GM23338 (cell line): Measurements from ENCODE around the gene PPP1R9A. TPM values are rescaled to one million over a fixed set of nuclear protein-coding genes. Genes with fewer than 3 reads are reported as not detected.

Experiments
- ATAC-seq: fragments of 200-7000 bp; cut with Tn5 transposase; 3 replicates; pipeline ENCODE4 v1.9.1; 2020
- DNase-seq: peaks from one replicate; pipeline ENCODE4 v3.0.0-alpha.2; 2015; ENCODE audit warnings: low spot score
- H2AFZ ChIP-seq: fragments of 200-600 bp; sonication (generic); 2 replicates; pipeline ENCODE4 v1.8.0; 2016; ENCODE audit warnings: antibody characterized with exemption, mild to moderate bottlenecking, moderate library complexity
- H3F3A ChIP-seq: fragments of 200-600 bp; sonication (generic); replicated peaks from 2 replicates; pipeline ENCODE4 v1.8.0; 2017; ENCODE audit warnings: antibody characterized with exemption, mixed run types, low read depth
- H3K27ac ChIP-seq: fragments of 200-600 bp; sonication (generic); 2 replicates; pipeline ENCODE4 v1.6.1; 2016; ENCODE audit warnings: low read depth
- H3K27me3 ChIP-seq: fragments of 200-600 bp; sonication (generic); 2 replicates; pipeline ENCODE4 v1.8.0; 2016; ENCODE audit warnings: mild to moderate bottlenecking, mixed run types, moderate library complexity; ENCODE audit not compliant: insufficient read depth
- H3K36me3 ChIP-seq: fragments of 200-600 bp; sonication (generic); 2 replicates; pipeline ENCODE4 v1.8.0; 2016; ENCODE audit warnings: mild to moderate bottlenecking; ENCODE audit not compliant: insufficient read depth
- H3K4me1 ChIP-seq: fragments of 200-600 bp; sonication (generic); 2 replicates; pipeline ENCODE4 v1.8.0; 2016; ENCODE audit warnings: mild to moderate bottlenecking, moderate library complexity; ENCODE audit not compliant: insufficient read depth
- H3K4me2 ChIP-seq: fragments of 200-600 bp; sonication (generic); 2 replicates; pipeline ENCODE4 v1.7.1; 2017; ENCODE audit warnings: mixed run types
- H3K4me3 ChIP-seq: fragments of 200-600 bp; sonication (generic); 2 replicates; pipeline ENCODE4 v1.6.1; 2016; ENCODE audit warnings: mixed run types
- H3K79me2 ChIP-seq: fragments of 200-600 bp; sonication (generic); replicated peaks from 2 replicates; pipeline ENCODE4 v1.8.0; 2017; ENCODE audit warnings: mild to moderate bottlenecking; ENCODE audit not compliant: insufficient read depth
- H3K9me2 ChIP-seq: fragments of 200-600 bp; sonication (generic); 2 replicates; pipeline ENCODE4 v1.8.0; 2017; ENCODE audit not compliant: insufficient read depth
- H4K20me1 ChIP-seq: fragments of 200-600 bp; sonication (generic); replicated peaks from 2 replicates; pipeline ENCODE4 v1.8.0; 2017; ENCODE audit warnings: mild to moderate bottlenecking; ENCODE audit not compliant: insufficient read depth
- H3K27ac Mint-ChIP-seq: 2 replicates; pipeline ENCODE4 v1.8.0; 2020; ENCODE audit warnings: inconsistent platforms, mild to moderate bottlenecking, moderate library complexity, mixed read lengths
- H3K27me3 Mint-ChIP-seq: 3 replicates; pipeline ENCODE4 v1.8.0; 2022; ENCODE audit warnings: low read depth, mild to moderate bottlenecking, moderate library complexity, mixed read lengths, inconsistent platforms; ENCODE audit not compliant: insufficient read depth, poor library complexity
- H3K36me3 Mint-ChIP-seq: 3 replicates; pipeline ENCODE4 v1.8.0; 2021; ENCODE audit warnings: low read depth, mild to moderate bottlenecking, inconsistent platforms, moderate library complexity, mixed read lengths
- H3K4me1 Mint-ChIP-seq: 3 replicates; pipeline ENCODE4 v1.8.0; 2020; ENCODE audit warnings: mild to moderate bottlenecking, inconsistent platforms, mixed read lengths
- H3K4me3 Mint-ChIP-seq: 3 replicates; pipeline ENCODE4 v1.8.0; 2021; ENCODE audit warnings: moderate library complexity, mild to moderate bottlenecking, inconsistent platforms, mixed read lengths
- H3K9me3 Mint-ChIP-seq: 3 replicates; pipeline ENCODE4 v1.8.0; 2020; ENCODE audit warnings: moderate library complexity, mild to moderate bottlenecking, inconsistent platforms, mixed read lengths
- CREB1 ChIP-seq: fragments of 250-450 bp; sonication (Bioruptor Pico); IDR thresholded peaks from 2 replicates; pipeline ENCODE4 v1.5.0; 2020; ENCODE audit warnings: low read depth, mild to moderate bottlenecking, moderate library complexity
- JUNB ChIP-seq: IDR thresholded peaks from one replicate; pipeline ENCODE4 v1.6.1; 2016; ENCODE audit warnings: antibody characterized with exemption; ENCODE audit not compliant: unreplicated experiment
- POLR2AphosphoS5 ChIP-seq: IDR thresholded peaks from 2 replicates; pipeline ENCODE4 v1.6.1; 2016; ENCODE audit warnings: antibody characterized with exemption, low read depth
- ZNF114 ChIP-seq: fragments of 250-450 bp; sonication (Bioruptor Pico); IDR thresholded peaks from 2 replicates; pipeline ENCODE4 v1.5.0; 2020; ENCODE audit warnings: mild to moderate bottlenecking, moderate library complexity
- ZNF331 ChIP-seq: fragments of 250-450 bp; sonication (Bioruptor Pico); IDR thresholded peaks from 2 replicates; pipeline ENCODE4 v1.5.0; 2020; ENCODE audit warnings: low read depth, mild to moderate bottlenecking, moderate library complexity
- polyA plus RNA-seq: library from polyadenylated mRNA; unstranded; fragments of >200 nt; fragmentation: Nextera tagmentation; extraction: Ambion mirVana; gene quantifications from 2 replicates; pipeline ENCODE4 v1.2.1, GENCODE V29; 2016
- total RNA-seq: library from RNA; depleted of rRNA; stranded (reverse); fragments of >200 nt; shearing (Covaris generic); gene quantifications from 2 replicates; pipeline ENCODE4 v1.2.3, GENCODE V29; 2014
- TF ChIP-seq, protein P1 (sequence below): IDR thresholded peaks from 2 replicates; pipeline ENCODE4 v1.6.1; 2016; ENCODE audit warnings: antibody characterized with exemption
- TF ChIP-seq, protein P2 (sequence below): IDR thresholded peaks from one replicate; pipeline ENCODE4 v1.6.1; 2018; ENCODE audit warnings: antibody characterized with exemption; ENCODE audit not compliant: unreplicated experiment
- TF ChIP-seq, protein P3 (sequence below): fragments of 250-450 bp; sonication (Bioruptor Pico); IDR thresholded peaks from 2 replicates; pipeline ENCODE4 v1.5.0; 2020; ENCODE audit warnings: mild to moderate bottlenecking, moderate library complexity

PPP1R9A gene
- total and polyA plus RNA-seq, 2 experiments from 2014 or later = 10.6 to 31.8 TPM

DNA sequence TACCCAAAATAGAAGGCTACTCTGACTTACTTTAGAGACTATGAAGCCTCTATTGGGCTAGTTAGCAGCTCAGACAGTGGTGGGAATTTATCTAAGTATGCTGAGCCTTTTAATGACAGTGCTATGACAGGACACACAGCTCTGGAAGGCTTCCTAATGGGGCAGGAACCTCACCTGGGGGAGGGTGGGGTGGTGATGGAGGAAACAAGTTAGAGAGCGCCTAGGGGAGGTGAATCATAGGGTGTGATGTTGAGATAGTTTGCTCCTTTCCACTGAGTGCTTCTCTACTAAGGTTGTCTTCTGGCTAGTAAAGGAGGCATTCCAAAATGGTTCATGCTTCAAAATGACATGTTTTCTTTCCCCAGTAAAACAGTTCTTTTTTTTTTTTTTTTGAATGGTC, 42.1 kb downstream of the PPP1R9A start (continued):
- TF ChIP-seq, protein P1, sequence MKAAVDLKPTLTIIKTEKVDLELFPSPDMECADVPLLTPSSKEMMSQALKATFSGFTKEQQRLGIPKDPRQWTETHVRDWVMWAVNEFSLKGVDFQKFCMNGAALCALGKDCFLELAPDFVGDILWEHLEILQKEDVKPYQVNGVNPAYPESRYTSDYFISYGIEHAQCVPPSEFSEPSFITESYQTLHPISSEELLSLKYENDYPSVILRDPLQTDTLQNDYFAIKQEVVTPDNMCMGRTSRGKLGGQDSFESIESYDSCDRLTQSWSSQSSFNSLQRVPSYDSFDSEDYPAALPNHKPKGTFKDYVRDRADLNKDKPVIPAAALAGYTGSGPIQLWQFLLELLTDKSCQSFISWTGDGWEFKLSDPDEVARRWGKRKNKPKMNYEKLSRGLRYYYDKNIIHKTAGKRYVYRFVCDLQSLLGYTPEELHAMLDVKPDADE = no peak

DNA sequence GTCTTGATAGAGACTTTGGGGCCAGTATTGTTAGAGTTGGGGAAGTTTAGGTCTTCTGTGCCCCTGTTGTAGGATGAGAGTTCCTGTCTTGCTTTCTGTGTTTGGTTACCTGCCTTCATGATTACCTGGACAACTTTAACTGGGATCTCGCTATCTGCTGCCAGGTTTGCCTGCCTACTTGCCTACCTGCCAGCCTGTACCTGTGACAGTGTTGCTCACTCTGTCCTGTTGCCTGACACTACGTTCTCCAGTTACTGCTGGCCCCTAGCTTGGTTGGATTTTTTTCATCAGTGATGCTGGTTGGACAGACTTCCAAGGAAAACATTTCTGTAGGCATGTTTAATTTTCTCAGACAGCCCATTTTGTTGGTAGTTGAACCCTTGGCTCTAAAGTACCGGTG, 48.4 kb downstream of the PPP1R9A start:
- ATAC-seq (no peak), DNase-seq (no peak)
- H3K36me3 ChIP-seq = no peaks in the 10 kb centered on the region
- no peaks in the 10 kb centered on the region for H4K20me1 ChIP-seq
- Mint-ChIP-seq H3K9me3 (peaks cover 16% of the 10 kb centered on the region), H3K36me3 (peaks cover 15% of the 10 kb centered on the region; the same call in 2 of the 3 replicates), H3K27me3 (peaks cover 4% of the 10 kb centered on the region), H3K27ac (peak overlapping the region; percentile 0; the same call in 1 of the 2 replicates), H3K4me3 (no peak overlapping the region), H3K4me1 (peaks cover 11% of the 10 kb centered on the region; the same call in 2 of the 3 replicates)
- no peak overlapping the region for H3K4me3 ChIP-seq
- H3K9me2 ChIP-seq = no peaks in the 10 kb centered on the region
- no peaks in the 10 kb centered on the region; the same call in 1 of the 2 replicates for H3K4me1 ChIP-seq
- no peaks in the 10 kb centered on the region for H3K27me3 ChIP-seq
- TF ChIP-seq ZNF331 (CRISPR knock-in tag) = no peak
- no peak for TF ChIP-seq POLR2AphosphoS5
- TF ChIP-seq, protein P2, sequence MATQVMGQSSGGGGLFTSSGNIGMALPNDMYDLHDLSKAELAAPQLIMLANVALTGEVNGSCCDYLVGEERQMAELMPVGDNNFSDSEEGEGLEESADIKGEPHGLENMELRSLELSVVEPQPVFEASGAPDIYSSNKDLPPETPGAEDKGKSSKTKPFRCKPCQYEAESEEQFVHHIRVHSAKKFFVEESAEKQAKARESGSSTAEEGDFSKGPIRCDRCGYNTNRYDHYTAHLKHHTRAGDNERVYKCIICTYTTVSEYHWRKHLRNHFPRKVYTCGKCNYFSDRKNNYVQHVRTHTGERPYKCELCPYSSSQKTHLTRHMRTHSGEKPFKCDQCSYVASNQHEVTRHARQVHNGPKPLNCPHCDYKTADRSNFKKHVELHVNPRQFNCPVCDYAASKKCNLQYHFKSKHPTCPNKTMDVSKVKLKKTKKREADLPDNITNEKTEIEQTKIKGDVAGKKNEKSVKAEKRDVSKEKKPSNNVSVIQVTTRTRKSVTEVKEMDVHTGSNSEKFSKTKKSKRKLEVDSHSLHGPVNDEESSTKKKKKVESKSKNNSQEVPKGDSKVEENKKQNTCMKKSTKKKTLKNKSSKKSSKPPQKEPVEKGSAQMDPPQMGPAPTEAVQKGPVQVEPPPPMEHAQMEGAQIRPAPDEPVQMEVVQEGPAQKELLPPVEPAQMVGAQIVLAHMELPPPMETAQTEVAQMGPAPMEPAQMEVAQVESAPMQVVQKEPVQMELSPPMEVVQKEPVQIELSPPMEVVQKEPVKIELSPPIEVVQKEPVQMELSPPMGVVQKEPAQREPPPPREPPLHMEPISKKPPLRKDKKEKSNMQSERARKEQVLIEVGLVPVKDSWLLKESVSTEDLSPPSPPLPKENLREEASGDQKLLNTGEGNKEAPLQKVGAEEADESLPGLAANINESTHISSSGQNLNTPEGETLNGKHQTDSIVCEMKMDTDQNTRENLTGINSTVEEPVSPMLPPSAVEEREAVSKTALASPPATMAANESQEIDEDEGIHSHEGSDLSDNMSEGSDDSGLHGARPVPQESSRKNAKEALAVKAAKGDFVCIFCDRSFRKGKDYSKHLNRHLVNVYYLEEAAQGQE = no peak
- no peak for TF ChIP-seq CREB1 (CRISPR knock-in tag)
- no peak for TF ChIP-seq ZNF114
- TF ChIP-seq, protein P3, sequence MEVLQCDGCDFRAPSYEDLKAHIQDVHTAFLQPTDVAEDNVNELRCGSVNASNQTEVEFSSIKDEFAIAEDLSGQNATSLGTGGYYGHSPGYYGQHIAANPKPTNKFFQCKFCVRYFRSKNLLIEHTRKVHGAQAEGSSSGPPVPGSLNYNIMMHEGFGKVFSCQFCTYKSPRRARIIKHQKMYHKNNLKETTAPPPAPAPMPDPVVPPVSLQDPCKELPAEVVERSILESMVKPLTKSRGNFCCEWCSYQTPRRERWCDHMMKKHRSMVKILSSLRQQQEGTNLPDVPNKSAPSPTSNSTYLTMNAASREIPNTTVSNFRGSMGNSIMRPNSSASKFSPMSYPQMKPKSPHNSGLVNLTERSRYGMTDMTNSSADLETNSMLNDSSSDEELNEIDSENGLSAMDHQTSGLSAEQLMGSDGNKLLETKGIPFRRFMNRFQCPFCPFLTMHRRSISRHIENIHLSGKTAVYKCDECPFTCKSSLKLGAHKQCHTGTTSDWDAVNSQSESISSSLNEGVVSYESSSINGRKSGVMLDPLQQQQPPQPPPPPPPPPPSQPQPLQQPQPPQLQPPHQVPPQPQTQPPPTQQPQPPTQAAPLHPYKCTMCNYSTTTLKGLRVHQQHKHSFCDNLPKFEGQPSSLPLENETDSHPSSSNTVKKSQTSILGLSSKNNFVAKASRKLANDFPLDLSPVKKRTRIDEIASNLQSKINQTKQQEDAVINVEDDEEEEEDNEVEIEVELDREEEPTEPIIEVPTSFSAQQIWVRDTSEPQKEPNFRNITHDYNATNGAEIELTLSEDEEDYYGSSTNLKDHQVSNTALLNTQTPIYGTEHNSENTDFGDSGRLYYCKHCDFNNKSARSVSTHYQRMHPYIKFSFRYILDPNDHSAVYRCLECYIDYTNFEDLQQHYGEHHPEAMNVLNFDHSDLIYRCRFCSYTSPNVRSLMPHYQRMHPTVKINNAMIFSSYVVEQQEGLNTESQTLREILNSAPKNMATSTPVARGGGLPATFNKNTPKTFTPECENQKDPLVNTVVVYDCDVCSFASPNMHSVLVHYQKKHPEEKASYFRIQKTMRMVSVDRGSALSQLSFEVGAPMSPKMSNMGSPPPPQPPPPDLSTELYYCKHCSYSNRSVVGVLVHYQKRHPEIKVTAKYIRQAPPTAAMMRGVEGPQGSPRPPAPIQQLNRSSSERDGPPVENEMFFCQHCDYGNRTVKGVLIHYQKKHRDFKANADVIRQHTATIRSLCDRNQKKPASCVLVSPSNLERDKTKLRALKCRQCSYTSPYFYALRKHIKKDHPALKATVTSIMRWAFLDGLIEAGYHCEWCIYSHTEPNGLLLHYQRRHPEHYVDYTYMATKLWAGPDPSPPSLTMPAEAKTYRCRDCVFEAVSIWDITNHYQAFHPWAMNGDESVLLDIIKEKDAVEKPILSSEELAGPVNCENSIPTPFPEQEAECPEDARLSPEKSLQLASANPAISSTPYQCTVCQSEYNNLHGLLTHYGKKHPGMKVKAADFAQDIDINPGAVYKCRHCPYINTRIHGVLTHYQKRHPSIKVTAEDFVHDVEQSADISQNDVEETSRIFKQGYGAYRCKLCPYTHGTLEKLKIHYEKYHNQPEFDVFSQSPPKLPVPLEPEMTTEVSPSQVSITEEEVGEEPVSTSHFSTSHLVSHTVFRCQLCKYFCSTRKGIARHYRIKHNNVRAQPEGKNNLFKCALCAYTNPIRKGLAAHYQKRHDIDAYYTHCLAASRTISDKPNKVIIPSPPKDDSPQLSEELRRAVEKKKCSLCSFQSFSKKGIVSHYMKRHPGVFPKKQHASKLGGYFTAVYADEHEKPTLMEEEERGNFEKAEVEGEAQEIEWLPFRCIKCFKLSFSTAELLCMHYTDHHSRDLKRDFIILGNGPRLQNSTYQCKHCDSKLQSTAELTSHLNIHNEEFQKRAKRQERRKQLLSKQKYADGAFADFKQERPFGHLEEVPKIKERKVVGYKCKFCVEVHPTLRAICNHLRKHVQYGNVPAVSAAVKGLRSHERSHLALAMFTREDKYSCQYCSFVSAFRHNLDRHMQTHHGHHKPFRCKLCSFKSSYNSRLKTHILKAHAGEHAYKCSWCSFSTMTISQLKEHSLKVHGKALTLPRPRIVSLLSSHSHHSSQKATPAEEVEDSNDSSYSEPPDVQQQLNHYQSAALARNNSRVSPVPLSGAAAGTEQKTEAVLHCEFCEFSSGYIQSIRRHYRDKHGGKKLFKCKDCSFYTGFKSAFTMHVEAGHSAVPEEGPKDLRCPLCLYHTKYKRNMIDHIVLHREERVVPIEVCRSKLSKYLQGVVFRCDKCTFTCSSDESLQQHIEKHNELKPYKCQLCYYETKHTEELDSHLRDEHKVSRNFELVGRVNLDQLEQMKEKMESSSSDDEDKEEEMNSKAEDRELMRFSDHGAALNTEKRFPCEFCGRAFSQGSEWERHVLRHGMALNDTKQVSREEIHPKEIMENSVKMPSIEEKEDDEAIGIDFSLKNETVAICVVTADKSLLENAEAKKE (CRISPR knock-in tag) = no peak
- TF ChIP-seq, protein P1 = no peak
- TF ChIP-seq JUNB = no peak
- no peak overlapping the region for H3K27ac ChIP-seq
- no peak overlapping the region for H3K4me2 ChIP-seq
- H2AFZ ChIP-seq = no peak overlapping the region
- H3K79me2 ChIP-seq = peaks cover 40% of the 10 kb centered on the region
- H3F3A ChIP-seq = no peaks in the 10 kb centered on the region
